Transverse colon (tissue), 4 donors: ENCODE data around the gene LGALS7. TPM values are rescaled to one million over a fixed set of nuclear protein-coding genes. Genes with fewer than 3 reads are reported as not detected.
"Not testable (repeated sequence)": the region's sequence is repeated elsewhere in the genome, so short reads cannot be mapped to it uniquely, and the experiment has no call there.

Experiments used
- DNase-seq: peaks from one replicate; pipeline ENCODE4 v3.0.0-alpha.2; 2019
- H3K27ac ChIP-seq, 4 donors: fragments of 200-600 bp; sonication (generic); 2 replicates each; pipeline ENCODE4 v1.5.1; 2016 to 2018; ENCODE audit warnings: inconsistent platforms in 4 of 4
- H3K27me3 ChIP-seq: fragments of 200-600 bp; sonication (generic); 2 replicates; pipeline ENCODE4 v1.5.1; 2017; ENCODE audit warnings: inconsistent platforms
- H3K36me3 ChIP-seq, 4 donors: fragments of 200-600 bp; sonication (generic); 2 replicates each; pipeline ENCODE4 v1.5.1; 2017 to 2019; ENCODE audit warnings: inconsistent platforms in 4 of 4
- H3K4me1 ChIP-seq, 4 donors: fragments of 200-600 bp; sonication (generic); 2 replicates each; pipeline ENCODE4 v1.5.1; 2017 to 2020; ENCODE audit warnings: inconsistent platforms in 4 of 4
- H3K4me3 ChIP-seq, 4 donors: fragments of 200-600 bp; sonication (generic); 1 replicate in 1 of 4; 2 replicates in 3 of 4; pipeline versions ENCODE4 v1.5.1 to v1.6.1; 2017 to 2019; ENCODE audit warnings: inconsistent platforms in 4 of 4
- H3K9me3 ChIP-seq, 2 donors: fragments of 200-600 bp; sonication (generic); 2 replicates each; pipeline ENCODE4 v1.5.1; 2017 to 2019; ENCODE audit warnings: inconsistent platforms in 2 of 2
- CTCF ChIP-seq, 5 experiments: fragments of 200-600 bp in 3 of 5; fragments of 450-650 bp in 2 of 5; sonication (generic) in 3 of 5; IDR thresholded peaks; 1 replicate in 2 of 5; 2 replicates in 3 of 5; pipeline ENCODE4 v1.5.1; 2016 to 2017; ENCODE audit warnings: antibody characterized with exemption in 5 of 5, inconsistent platforms in 3 of 5, mild to moderate bottlenecking in 2 of 5, moderate library complexity in 1 of 5
- EP300 ChIP-seq: sonication (generic); formaldehyde crosslinking; IDR thresholded peaks from one replicate; pipeline ENCODE4 v1.6.1; 2017; ENCODE audit warnings: antibody characterized with exemption, low read depth
- POLR2A ChIP-seq: fragments of 450-650 bp; IDR thresholded peaks from one replicate; pipeline ENCODE4 v1.6.1; 2016; ENCODE audit warnings: antibody characterized with exemption, mild to moderate bottlenecking, moderate library complexity
- POLR2AphosphoS5 ChIP-seq, 3 donors: sonication (generic); formaldehyde crosslinking; IDR thresholded peaks; one replicate each; pipeline ENCODE4 v1.6.1; 2016; ENCODE audit warnings: antibody characterized with exemption in 3 of 3
- WGBS, 2 donors: methylation state at CpG; one replicate each; pipeline ENCODE4 v1.1.5; 2018; ENCODE audit warnings: low coverage in 1 of 2; 5-methylcytosine and 5-hydroxymethylcytosine counted together
- in situ Hi-C, 4 donors: fragments of 200-750 bp; cut with MboI; loops; one replicate each; pipeline versions ENCODE4 v1.15.0 to v1.15.1; 2017; ENCODE audit warnings: low sequenced_read_pairs in 3 of 4, low pct_ligation_motif_present in 1 of 4, low pct_unique_long_range_greater_than_20kb in 1 of 4
- intact Hi-C: fragments of 100-400 bp; cut with DNase I; formaldehyde crosslinking; loops from one replicate; pipeline ENCODE4 v1.15.1; 2023; ENCODE audit warnings: low total_unique reads
- total RNA-seq, 4 donors: library from RNA; depleted of rRNA; stranded (reverse); fragments of >200 nt; gene quantifications; one replicate each; pipeline ENCODE4 v1.1.0, GENCODE V29; 2016

The LGALS7 gene
- total RNA-seq, 4 donors from 2014 or later = not detected

- H3K36me3 ChIP-seq = no peaks in the 10 kb centered on the region
- no peak overlapping the region for H3K27ac ChIP-seq
- peaks cover 0 to 4% (median 0%) of the 10 kb centered on the region in 4 donors for H3K4me1 ChIP-seq
- intact Hi-C loops (no loop called here), in situ Hi-C loops (no loop called here)
- TF ChIP-seq EP300 (no peak), POLR2A (no peak), POLR2AphosphoS5 (IDR thresholded peaks at IDR 0.05) (no peak), CTCF (IDR thresholded peaks at IDR 0.05) (no peak)
- DNase-seq = no peak
- H3K9me3 ChIP-seq = no peaks in the 10 kb centered on the region
- H3K27me3 ChIP-seq = peaks cover 8% of the 10 kb centered on the region
- no peak overlapping the region for H3K4me3 ChIP-seq
- 68 to 74% methylated on average over 6 to 7 of the region's 7 CpGs for WGBS, 2 donors
Measured at GRCh38 chr19:38781058-38781457, 7.7 kb upstream of the LGALS7 start.

GRCh38 chr19:38780443-38780842, 7.1 kb upstream of the LGALS7 start:
- no peak for TF ChIP-seq POLR2A
- no peak for TF ChIP-seq POLR2AphosphoS5 (IDR thresholded peaks at IDR 0.05)
- no peak for TF ChIP-seq CTCF (IDR thresholded peaks at IDR 0.05)
- TF ChIP-seq EP300 = no peak
- no peak for DNase-seq
- no peak overlapping the region for H3K27ac ChIP-seq
- intact Hi-C loops = no loop called here
- no peaks in the 10 kb centered on the region for H3K36me3 ChIP-seq
- H3K9me3 ChIP-seq = no peaks in the 10 kb centered on the region
- H3K4me3 ChIP-seq = no peak overlapping the region
- in situ Hi-C loops = no loop called here
- peaks cover 8% of the 10 kb centered on the region for H3K27me3 ChIP-seq
- 75 to 89% methylated on average over 7 of the region's 7 CpGs for WGBS, 2 donors
- H3K4me1 ChIP-seq = peaks cover 0 to 4% (median 0%) of the 10 kb centered on the region in 4 donors

GRCh38 chr19:38778733-38779132, 5.4 kb upstream of the LGALS7 start:
- intact Hi-C loops (no loop called here), in situ Hi-C loops (no loop called here)
- TF ChIP-seq POLR2A (no peak), POLR2AphosphoS5 (IDR thresholded peaks at IDR 0.05) (no peak), CTCF (IDR thresholded peaks at IDR 0.05) (no peak)
- peaks cover 8% of the 10 kb centered on the region for H3K27me3 ChIP-seq
- H3K4me3 ChIP-seq = no peak overlapping the region
- DNase-seq = no peak
- no peak overlapping the region for H3K27ac ChIP-seq
- H3K36me3 ChIP-seq = no peaks in the 10 kb centered on the region
- 76% methylated on average over 7 of the region's 7 CpGs; no CpG with 5 or more reads in 1 of the 2 donors for WGBS, 2 donors
- H3K9me3 ChIP-seq = no peaks in the 10 kb centered on the region
- no peaks in the 10 kb centered on the region for H3K4me1 ChIP-seq

GRCh38 chr19:38774181-38774950, 1.0 kb upstream of the LGALS7 start:
- in situ Hi-C loops (no loop called here), intact Hi-C loops (no loop called here)
- Histone ChIP-seq H3K9me3 (no peaks in the 10 kb centered on the region), H3K4me3 (no peak overlapping the region), H3K27ac (no peak overlapping the region), H3K36me3 (no peaks in the 10 kb centered on the region), H3K4me1 (peaks cover 0 to 8% (median 3%) of the 10 kb centered on the region in 4 donors), H3K27me3 (no peaks in the 10 kb centered on the region)
- TF ChIP-seq EP300 = no peak
- TF ChIP-seq POLR2A = no peak
- TF ChIP-seq CTCF (IDR thresholded peaks at IDR 0.05) = no peak
- TF ChIP-seq POLR2AphosphoS5 (IDR thresholded peaks at IDR 0.05) = no peak
- WGBS, 2 donors = 74% methylated on average over 13 of the region's 13 CpGs; no CpG with 5 or more reads in 1 of the 2 donors
- no peak for DNase-seq

- H3K4me3 ChIP-seq, intact Hi-C loops, H3K27ac ChIP-seq, H3K27me3 ChIP-seq, H3K36me3 ChIP-seq, H3K4me1 ChIP-seq, H3K9me3 ChIP-seq, in situ Hi-C loops, DNase-seq: not testable (repeated sequence)
- 80% methylated on average over 2 of the region's 30 CpGs; no CpG with 5 or more reads in 1 of the 2 donors for WGBS, 2 donors
Measured at GRCh38 chr19:38771569-38771968, 1.7 kb downstream of the LGALS7 start.

GRCh38 chr19:38770949-38771275, 2.4 kb downstream of the LGALS7 start:
- H3K9me3 ChIP-seq, H3K27ac ChIP-seq, H3K27me3 ChIP-seq, DNase-seq, H3K36me3 ChIP-seq, H3K4me3 ChIP-seq, in situ Hi-C loops, H3K4me1 ChIP-seq, intact Hi-C loops: not testable (repeated sequence)
- no CpG with 5 or more reads among the region's 22 CpGs for WGBS, 2 donors
